ENCODE data around the gene CCDC106. TPM values are rescaled to one million over a fixed set of nuclear protein-coding genes. Genes with fewer than 3 reads are reported as not detected.
A peak's percentile ranks its signal among the peaks of the same experiment; 100 is the strongest.

CCDC106 gene
- total and polyA plus RNA-seq, 2 experiments from 2014 or later: 12.0 to 15.2 TPM

DNA sequence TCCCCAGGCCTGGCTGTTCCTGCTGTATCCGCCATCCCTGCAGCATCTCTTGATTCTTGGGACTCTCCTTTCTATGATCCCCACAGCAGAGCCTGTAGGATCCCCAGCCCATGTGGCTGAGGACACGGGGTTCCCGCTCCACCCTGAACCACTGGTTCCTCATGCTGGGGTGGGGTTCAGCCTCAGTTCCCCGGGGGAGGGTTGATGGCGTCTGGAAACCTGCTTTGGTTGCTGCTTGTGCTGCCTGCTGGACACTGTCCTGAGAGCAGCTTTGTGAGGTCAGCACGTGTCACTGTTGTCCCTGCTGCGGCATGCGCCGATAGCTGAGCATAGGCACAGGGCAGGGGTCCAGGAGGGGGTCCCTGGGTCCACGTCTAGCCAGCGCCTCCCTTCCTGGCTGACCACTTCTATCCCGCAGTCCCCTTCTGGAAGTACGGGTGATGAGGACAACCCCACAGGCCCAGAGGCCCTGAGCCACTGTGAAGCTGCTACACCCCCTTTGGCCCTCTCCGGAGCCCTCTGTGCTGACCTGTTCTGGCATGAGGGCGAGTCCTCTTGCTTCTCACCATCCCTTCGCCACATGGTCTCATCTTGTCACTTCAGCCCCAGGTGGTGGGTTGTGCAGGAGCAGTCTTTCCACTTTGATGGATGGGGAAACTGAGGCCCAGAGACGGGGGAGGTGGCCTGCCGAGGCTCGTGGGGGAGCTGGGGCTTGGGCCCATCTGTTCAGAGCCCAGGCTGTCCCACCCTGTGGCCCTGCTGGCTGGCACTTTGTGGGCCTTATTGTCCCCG is 32.5 kb downstream of the CCDC106 start:
- 84 to 86% methylated on average over 20 of the region's 20 CpGs for WGBS, 2 experiments (ENCODE audit: low coverage in 1 of 2, low lambda C conversion rate in 2 of 2, missing lambda C conversion rate in 2 of 2)
- Histone ChIP-seq H3K9me2 (ENCODE audit: insufficient read depth) (no peaks in the 10 kb centered on the region), H3K4me1 (ENCODE audit: insufficient read depth) (peaks cover 34% of the 10 kb centered on the region), H4K20me1 (ENCODE audit: insufficient read depth) (0 out of 2 replicates have a peak, but pooled peaks cover 5% of the 10 kb centered on the region), H3F3A (ENCODE audit: insufficient read depth) (peaks cover 14% of the 10 kb centered on the region), H3K36me3 (ENCODE audit: low read depth) (peaks cover 14% of the 10 kb centered on the region; the same call in 1 of the 2 replicates), H3K9me3 (ENCODE audit: low read depth) (no peaks in the 10 kb centered on the region), H3K27ac (no peak overlapping the region), H3K4me2 (ENCODE audit: unreplicated experiment) (no peak overlapping the region), H3K79me2 (ENCODE audit: insufficient read depth) (peaks cover 100% of the 10 kb centered on the region), H3K4me3 (no peak overlapping the region), H2AFZ (no peak overlapping the region), H3K27me3 (replicated peaks; ENCODE audit: insufficient read depth) (no peaks in the 10 kb centered on the region), H3K9ac (no peak overlapping the region)
- TF ChIP-seq EZH2 (IDR thresholded peaks at IDR 0.05; ENCODE audit: insufficient read depth, poor library complexity, severe bottlenecking) (no peak), EZH2phosphoT487 (IDR thresholded peaks at IDR 0.05; ENCODE audit: insufficient read depth, low read depth) (no peak)
- no peak for DNase-seq
- in situ Hi-C loops (cut with MboI): no loop called here

DNA sequence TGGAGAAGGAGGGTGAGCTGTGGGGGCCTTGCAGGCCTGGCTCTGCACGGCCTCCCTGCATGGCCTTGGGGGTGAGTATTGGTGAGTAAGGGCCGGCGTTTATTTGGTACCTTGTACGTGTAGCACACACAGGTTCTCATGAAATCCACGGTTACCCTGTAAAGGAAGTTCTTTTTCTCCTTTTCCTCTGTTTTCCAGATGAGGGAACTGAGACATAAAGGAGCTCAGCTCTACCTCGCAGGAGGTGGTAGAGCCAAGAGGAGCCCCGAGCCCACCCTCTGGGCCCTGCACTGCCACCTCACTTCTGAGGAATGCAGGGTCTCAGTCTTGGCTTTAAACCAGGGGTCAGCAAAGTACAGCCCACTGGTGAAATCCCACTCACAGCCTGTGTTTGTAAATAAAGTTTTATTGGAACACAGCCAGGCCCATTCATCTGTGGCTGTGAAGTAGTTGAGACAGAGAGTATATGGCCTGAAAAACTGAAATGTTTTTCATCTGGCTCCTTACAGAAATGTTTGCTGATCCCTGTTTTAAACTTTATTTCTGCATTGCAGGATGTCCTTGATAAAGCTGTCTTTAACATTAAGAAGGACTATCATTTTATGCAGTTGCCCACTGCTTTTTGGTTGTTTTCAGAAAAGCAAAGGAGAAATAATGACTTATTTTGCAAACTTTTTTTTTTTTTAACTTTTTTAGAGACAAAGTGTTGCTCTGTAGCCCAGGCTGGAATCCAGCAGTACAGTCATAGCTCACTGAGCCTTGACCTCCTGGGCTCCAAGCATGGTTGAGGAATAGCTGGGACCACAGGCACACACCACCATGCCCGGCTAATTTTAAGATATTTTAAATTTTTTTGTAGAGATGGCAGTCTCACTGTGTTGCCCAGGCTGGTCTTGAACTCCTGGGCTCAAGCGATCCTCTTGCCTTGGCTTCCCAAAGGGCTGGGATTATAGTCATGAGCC is 33.4 kb downstream of the CCDC106 start:
- TF ChIP-seq EZH2phosphoT487 (IDR thresholded peaks at IDR 0.05; ENCODE audit: insufficient read depth, low read depth) (no peak), EZH2 (IDR thresholded peaks at IDR 0.05; ENCODE audit: insufficient read depth, poor library complexity, severe bottlenecking) (no peak)
- H2AFZ ChIP-seq: no peak overlapping the region
- no peaks in the 10 kb centered on the region for H3K9me2 ChIP-seq (ENCODE audit: insufficient read depth)
- peaks cover 100% of the 10 kb centered on the region for H3K79me2 ChIP-seq (ENCODE audit: insufficient read depth)
- DNase-seq: peak; percentile 60
- H3K4me3 ChIP-seq: no peak overlapping the region
- peaks cover 32% of the 10 kb centered on the region for H3K4me1 ChIP-seq (ENCODE audit: insufficient read depth)
- peaks cover 14% of the 10 kb centered on the region; the same call in 1 of the 2 replicates for H3K36me3 ChIP-seq (ENCODE audit: low read depth)
- peak overlapping the region; percentile 27 for H3K27ac ChIP-seq
- no peak overlapping the region for H3K4me2 ChIP-seq (ENCODE audit: unreplicated experiment)
- H3K9ac ChIP-seq: 0 out of 2 replicates have a peak overlapping the region, but pooled peaks have one; percentile 5
- H3K27me3 ChIP-seq (replicated peaks; ENCODE audit: insufficient read depth): no peaks in the 10 kb centered on the region
- no peaks in the 10 kb centered on the region for H3K9me3 ChIP-seq (ENCODE audit: low read depth)
- H4K20me1 ChIP-seq (ENCODE audit: insufficient read depth): 0 out of 2 replicates have a peak, but pooled peaks cover 5% of the 10 kb centered on the region
- peaks cover 12% of the 10 kb centered on the region for H3F3A ChIP-seq (ENCODE audit: insufficient read depth)
- WGBS, 2 experiments (ENCODE audit: low coverage in 1 of 2, low lambda C conversion rate in 2 of 2, missing lambda C conversion rate in 2 of 2): 94 to 96% methylated on average over 9 of the region's 9 CpGs
- in situ Hi-C loops (cut with MboI): no loop called here

DNA sequence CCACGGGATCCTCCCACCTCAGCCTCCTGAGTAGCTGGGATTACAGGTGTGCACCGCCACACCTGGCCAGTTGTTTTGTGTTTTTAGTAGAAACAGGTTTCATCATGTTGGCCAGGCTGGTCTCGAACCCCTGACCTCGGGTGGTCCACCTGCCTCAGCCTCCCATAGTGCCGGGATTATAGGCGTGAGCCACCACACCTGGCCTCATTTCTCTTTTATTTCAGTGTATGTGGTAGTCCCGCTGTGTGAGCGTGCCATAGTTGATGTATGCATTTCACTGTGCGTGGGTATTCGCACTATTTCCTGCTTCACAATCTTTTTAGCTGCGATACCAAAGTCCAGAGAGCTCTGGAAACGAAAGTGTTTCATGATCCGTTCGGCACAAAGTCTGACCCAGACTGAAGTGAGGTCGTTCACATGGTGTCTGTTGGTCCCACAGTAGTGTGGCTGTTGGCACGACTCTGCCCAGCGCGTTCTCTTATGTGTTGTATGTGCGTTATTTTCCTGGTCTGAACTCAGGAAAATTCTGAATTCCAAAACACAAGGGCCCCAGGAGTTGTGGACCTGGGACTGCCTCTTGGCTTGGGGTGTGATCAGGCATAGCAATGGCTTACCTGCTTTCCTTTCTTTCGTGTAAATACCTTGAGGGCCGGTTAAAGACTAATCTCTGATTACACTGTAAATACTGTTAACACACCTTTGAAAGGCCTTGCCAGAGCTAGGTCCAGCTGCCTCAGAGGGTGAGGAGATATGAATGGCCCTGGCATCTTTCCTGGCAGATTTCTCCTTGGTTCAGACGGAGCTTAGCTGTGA is 35.6 kb downstream of the CCDC106 start:
- in situ Hi-C loops (cut with MboI): no loop called here
- TF ChIP-seq EZH2 (IDR thresholded peaks at IDR 0.05; ENCODE audit: insufficient read depth, poor library complexity, severe bottlenecking) (no peak), EZH2phosphoT487 (IDR thresholded peaks at IDR 0.05; ENCODE audit: insufficient read depth, low read depth) (no peak)
- Histone ChIP-seq H3K27me3 (replicated peaks; ENCODE audit: insufficient read depth) (no peaks in the 10 kb centered on the region), H3K79me2 (ENCODE audit: insufficient read depth) (peaks cover 98% of the 10 kb centered on the region), H2AFZ (no peak overlapping the region), H3K27ac (no peak overlapping the region), H3F3A (ENCODE audit: insufficient read depth) (peaks cover 12% of the 10 kb centered on the region), H3K4me3 (no peak overlapping the region), H3K9ac (no peak overlapping the region), H3K9me3 (ENCODE audit: low read depth) (no peaks in the 10 kb centered on the region), H3K4me1 (ENCODE audit: insufficient read depth) (peaks cover 17% of the 10 kb centered on the region), H3K36me3 (ENCODE audit: low read depth) (peaks cover 12% of the 10 kb centered on the region; the same call in 1 of the 2 replicates), H4K20me1 (ENCODE audit: insufficient read depth) (0 out of 2 replicates have a peak, but pooled peaks cover 5% of the 10 kb centered on the region), H3K9me2 (ENCODE audit: insufficient read depth) (no peaks in the 10 kb centered on the region), H3K4me2 (ENCODE audit: unreplicated experiment) (no peak overlapping the region)
- no peak for DNase-seq
- WGBS, 2 experiments (ENCODE audit: low coverage in 1 of 2, low lambda C conversion rate in 2 of 2, missing lambda C conversion rate in 2 of 2): 80 to 82% methylated on average over 22 of the region's 22 CpGs

Measured in GM23248 (cell line).